Mesenchymal stem cell (in vitro differentiated cells and primary cell): ENCODE measurements around the gene STK17A.

Experiments used
- DNase-seq: peaks from one replicate; pipeline ENCODE4 v3.0.0-alpha.2; 2013
- H2AFZ ChIP-seq: one replicate; pipeline ENCODE4 v1.6.1; 2013; ENCODE audit warnings: low read depth, mild to moderate bottlenecking, control low read depth, inconsistent platforms, low read length, moderate library complexity
- H2AK5ac ChIP-seq: 2 replicates; pipeline ENCODE4 v1.6.1; 2013; ENCODE audit warnings: low read length, moderate library complexity, mild to moderate bottlenecking, inconsistent platforms; ENCODE audit not compliant: severe bottlenecking
- H2BK120ac ChIP-seq: one replicate; pipeline ENCODE4 v1.6.1; 2013; ENCODE audit warnings: low read depth, mild to moderate bottlenecking, inconsistent platforms, low read length, moderate library complexity
- H2BK12ac ChIP-seq, 2 experiments: one replicate each; pipeline ENCODE4 v1.6.1; 2013; ENCODE audit warnings: inconsistent platforms in 2 of 2, low read length in 2 of 2, mild to moderate bottlenecking in 2 of 2, moderate library complexity in 2 of 2, control low read depth in 1 of 2
- H2BK15ac ChIP-seq: one replicate; pipeline ENCODE4 v1.6.1; 2013; ENCODE audit warnings: mild to moderate bottlenecking, low read depth, inconsistent platforms; ENCODE audit not compliant: poor library complexity, severe bottlenecking
- H2BK5ac ChIP-seq: 2 replicates; pipeline ENCODE4 v1.6.1; 2013; ENCODE audit warnings: low read depth, mild to moderate bottlenecking, low read length, control low read depth, inconsistent platforms; ENCODE audit not compliant: poor library complexity, severe bottlenecking
- H3K14ac ChIP-seq, 2 experiments: one replicate each; pipeline ENCODE4 v1.6.1; 2013; ENCODE audit warnings: inconsistent platforms in 2 of 2, low read length in 2 of 2, control low read depth in 1 of 2, mild to moderate bottlenecking in 1 of 2, moderate library complexity in 1 of 2
- H3K18ac ChIP-seq, 2 experiments: one replicate each; pipeline ENCODE4 v1.6.1; 2013; ENCODE audit warnings: inconsistent platforms in 2 of 2, low read length in 2 of 2, control low read depth in 1 of 2, low read depth in 1 of 2, mild to moderate bottlenecking in 1 of 2
- H3K23ac ChIP-seq, 2 experiments: one replicate each; pipeline ENCODE4 v1.6.1; 2013; ENCODE audit warnings: inconsistent platforms in 2 of 2, low read length in 2 of 2, mild to moderate bottlenecking in 2 of 2, moderate library complexity in 2 of 2, control low read depth in 1 of 2
- H3K27ac ChIP-seq: 2 replicates; pipeline ENCODE4 v1.5.1; 2013; ENCODE audit warnings: mild to moderate bottlenecking, moderate library complexity, low read length, control low read depth, inconsistent platforms; ENCODE audit not compliant: poor library complexity, severe bottlenecking
- H3K27me3 ChIP-seq, 2 experiments: 2 replicates each; pipeline versions ENCODE4 v1.6.1 to v1.7.0; 2013; ENCODE audit warnings: low read length in 2 of 2, mild to moderate bottlenecking in 2 of 2, moderate library complexity in 2 of 2, control low read depth in 1 of 2, inconsistent platforms in 1 of 2; ENCODE audit not compliant: control insufficient read depth in 1 of 2, insufficient read depth in 1 of 2
- H3K36me3 ChIP-seq, 2 experiments: 2 replicates each; pipeline versions ENCODE4 v1.6.1 to v1.7.0; 2013; ENCODE audit warnings: low read length in 2 of 2, control low read depth in 1 of 2, inconsistent platforms in 1 of 2, low read depth in 1 of 2, mild to moderate bottlenecking in 1 of 2; ENCODE audit not compliant: insufficient read depth in 2 of 2, control insufficient read depth in 1 of 2
- H3K4ac ChIP-seq, 2 experiments: one replicate each; pipeline ENCODE4 v1.6.1; 2013; ENCODE audit warnings: inconsistent platforms in 2 of 2, low read length in 2 of 2, mild to moderate bottlenecking in 2 of 2, moderate library complexity in 2 of 2, control low read depth in 1 of 2, low read depth in 1 of 2
- H3K4me1 ChIP-seq: 2 replicates; pipeline ENCODE4 v1.6.1; 2013; ENCODE audit warnings: low read depth, low read length, control low read depth; ENCODE audit not compliant: control insufficient read depth, insufficient read depth
- H3K4me2 ChIP-seq: 2 replicates; pipeline ENCODE4 v1.6.1; 2013; ENCODE audit warnings: low read length, mild to moderate bottlenecking, inconsistent platforms; ENCODE audit not compliant: poor library complexity, severe bottlenecking
- H3K4me3 ChIP-seq, 2 experiments: 2 replicates each; pipeline versions ENCODE4 v1.5.1 to v1.7.0; 2013; ENCODE audit warnings: low read length in 2 of 2, mild to moderate bottlenecking in 2 of 2, control low read depth in 1 of 2, low read depth in 1 of 2; ENCODE audit not compliant: insufficient read depth in 1 of 2
- H3K79me1 ChIP-seq: replicated peaks from 2 replicates; pipeline ENCODE4 v1.6.1; 2013; ENCODE audit warnings: mild to moderate bottlenecking, control low read depth, low read length, inconsistent platforms; ENCODE audit not compliant: poor library complexity, severe bottlenecking
- H3K9ac ChIP-seq: 2 replicates; pipeline ENCODE4 v1.7.0; 2013; ENCODE audit warnings: mild to moderate bottlenecking, low read length, moderate library complexity
- H3K9me3 ChIP-seq: 2 replicates; pipeline ENCODE4 v1.7.0; 2013; ENCODE audit warnings: mild to moderate bottlenecking, low read length; ENCODE audit not compliant: control insufficient read depth
- H4K8ac ChIP-seq: one replicate; pipeline ENCODE4 v1.6.1; 2013; ENCODE audit warnings: inconsistent platforms, mild to moderate bottlenecking, low read length, moderate library complexity
- H4K91ac ChIP-seq: one replicate; pipeline ENCODE4 v1.6.1; 2013; ENCODE audit warnings: mild to moderate bottlenecking, low read length, inconsistent platforms
- WGBS: methylation state at CpG from one replicate; pipeline ENCODE4 v1.1.7; 2013; ENCODE audit warnings: mixed read lengths; 5-methylcytosine and 5-hydroxymethylcytosine counted together

STK17A gene

GRCh38 chr7:43619213-43620012, 36.5 kb downstream of the STK17A start:
- H2AFZ ChIP-seq = no peak overlapping the region
- H2BK12ac ChIP-seq = no peak overlapping the region
- no peak overlapping the region for H3K4ac ChIP-seq
- H3K79me1 ChIP-seq = peaks cover 29% of the 10 kb centered on the region
- no peak overlapping the region for H2BK5ac ChIP-seq
- H3K14ac ChIP-seq = no peak overlapping the region
- H3K27me3 ChIP-seq = no peaks in the 10 kb centered on the region
- no peak overlapping the region for H4K8ac ChIP-seq
- DNase-seq = peak; percentile 23
- no peak overlapping the region for H3K4me3 ChIP-seq
- H2AK5ac ChIP-seq = no peak overlapping the region
- WGBS = 98% methylated on average over 3 of the region's 4 CpGs
- no peaks in the 10 kb centered on the region for H3K9me3 ChIP-seq
- H3K27ac ChIP-seq = no peak overlapping the region
- H3K9ac ChIP-seq = no peak overlapping the region
- H3K18ac ChIP-seq = no peak overlapping the region
- no peak overlapping the region for H3K4me2 ChIP-seq
- no peak overlapping the region for H4K91ac ChIP-seq
- peaks cover 3% of the 10 kb centered on the region for H3K4me1 ChIP-seq
- no peak overlapping the region for H2BK120ac ChIP-seq
- no peak overlapping the region for H3K23ac ChIP-seq
- no peak overlapping the region for H2BK15ac ChIP-seq
- peaks cover 17 to 77% of the 10 kb centered on the region in 2 experiments for H3K36me3 ChIP-seq

GRCh38 chr7:43621729-43622448, 39.0 kb downstream of the STK17A start:
- no peak overlapping the region for H3K23ac ChIP-seq
- H2AFZ ChIP-seq = no peak overlapping the region
- H3K9ac ChIP-seq = peak overlapping the region; percentile 16
- 85% methylated on average over 3 of the region's 5 CpGs for WGBS
- DNase-seq = no peak
- H4K91ac ChIP-seq = no peak overlapping the region
- no peak overlapping the region for H3K18ac ChIP-seq
- no peak overlapping the region for H2BK12ac ChIP-seq
- H2BK120ac ChIP-seq = no peak overlapping the region
- H2BK15ac ChIP-seq = no peak overlapping the region
- peaks cover 24% of the 10 kb centered on the region for H3K79me1 ChIP-seq
- H3K14ac ChIP-seq = no peak overlapping the region
- peaks cover 3% of the 10 kb centered on the region for H3K4me1 ChIP-seq
- H3K27ac ChIP-seq = no peak overlapping the region
- peaks cover 13 to 84% of the 10 kb centered on the region in 2 experiments for H3K36me3 ChIP-seq
- no peak overlapping the region for H4K8ac ChIP-seq
- no peak overlapping the region for H2AK5ac ChIP-seq
- no peak overlapping the region for H3K4me2 ChIP-seq
- no peaks in the 10 kb centered on the region for H3K9me3 ChIP-seq
- H3K4ac ChIP-seq = no peak overlapping the region
- H3K27me3 ChIP-seq = no peaks in the 10 kb centered on the region
- H2BK5ac ChIP-seq = no peak overlapping the region
- H3K4me3 ChIP-seq = no peak overlapping the region

DNA sequence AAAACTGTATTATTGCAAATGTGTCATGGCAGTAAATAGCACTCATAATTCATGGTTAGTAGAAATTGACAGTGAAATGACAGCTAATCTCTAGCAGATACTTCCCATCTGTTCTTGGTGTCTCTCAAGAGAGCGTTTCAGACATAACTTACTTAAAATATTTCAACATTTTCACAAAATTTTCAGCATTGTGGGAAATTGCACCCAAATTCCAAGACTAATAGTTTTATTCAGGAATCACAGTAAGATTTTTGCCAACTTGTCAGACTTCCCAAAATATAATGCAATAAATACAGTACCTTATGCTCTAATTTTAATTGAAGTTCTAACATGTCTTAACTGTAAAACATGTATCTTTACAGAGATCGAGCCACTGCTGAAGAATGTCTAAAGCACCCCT, 41.2 kb downstream of the STK17A start:
- no peaks in the 10 kb centered on the region for H3K27me3 ChIP-seq

GRCh38 chr7:43625453-43625852, 42.5 kb downstream of the STK17A start:
- no peak overlapping the region for H3K4me2 ChIP-seq
- H3K18ac ChIP-seq = no peak overlapping the region
- peak; percentile 26 for DNase-seq
- H2BK12ac ChIP-seq = no peak overlapping the region
- H3K79me1 ChIP-seq = peaks cover 18% of the 10 kb centered on the region
- H3K4ac ChIP-seq = no peak overlapping the region
- H3K4me1 ChIP-seq = peaks cover 3% of the 10 kb centered on the region
- H2BK5ac ChIP-seq = no peak overlapping the region
- no peaks in the 10 kb centered on the region for H3K9me3 ChIP-seq
- H3K9ac ChIP-seq = no peak overlapping the region
- no peak overlapping the region for H2BK15ac ChIP-seq
- no peak overlapping the region for H2BK120ac ChIP-seq
- H4K91ac ChIP-seq = no peak overlapping the region
- no peak overlapping the region for H3K4me3 ChIP-seq
- H3K27ac ChIP-seq = no peak overlapping the region
- H3K27me3 ChIP-seq = no peaks in the 10 kb centered on the region
- no peak overlapping the region for H3K14ac ChIP-seq
- peaks cover 12 to 83% of the 10 kb centered on the region in 2 experiments for H3K36me3 ChIP-seq
- H3K23ac ChIP-seq = no peak overlapping the region
- no peak overlapping the region for H2AFZ ChIP-seq
- no peak overlapping the region for H4K8ac ChIP-seq
- H2AK5ac ChIP-seq = no peak overlapping the region

More for the DNA sequence above, 41.2 kb downstream of the STK17A start:
- H3K23ac ChIP-seq = no peak overlapping the region
- no peak overlapping the region for H2AFZ ChIP-seq
- H2BK120ac ChIP-seq = no peak overlapping the region
- no peak overlapping the region for H4K91ac ChIP-seq
- H2BK5ac ChIP-seq = no peak overlapping the region
- no peak overlapping the region for H3K4me3 ChIP-seq
- peaks cover 14% of the 10 kb centered on the region for H3K79me1 ChIP-seq
- no peak overlapping the region for H2BK15ac ChIP-seq
- WGBS = 100% methylated on average over 2 of the region's 2 CpGs
- no peak overlapping the region for H3K18ac ChIP-seq
- H3K4me1 ChIP-seq = peaks cover 3% of the 10 kb centered on the region
- H3K14ac ChIP-seq = no peak overlapping the region
- H3K27ac ChIP-seq = no peak overlapping the region
- no peak overlapping the region for H4K8ac ChIP-seq
- no peak overlapping the region for H3K4me2 ChIP-seq
- DNase-seq = no peak
- H3K4ac ChIP-seq = no peak overlapping the region
- H3K9ac ChIP-seq = no peak overlapping the region
- no peaks in the 10 kb centered on the region for H3K9me3 ChIP-seq
- H2BK12ac ChIP-seq = no peak overlapping the region
- no peak overlapping the region for H2AK5ac ChIP-seq
- H3K36me3 ChIP-seq = peaks cover 12 to 81% of the 10 kb centered on the region in 2 experiments
